ENCODE measurements around the gene KDM4C.

Gene KDM4C

DNA sequence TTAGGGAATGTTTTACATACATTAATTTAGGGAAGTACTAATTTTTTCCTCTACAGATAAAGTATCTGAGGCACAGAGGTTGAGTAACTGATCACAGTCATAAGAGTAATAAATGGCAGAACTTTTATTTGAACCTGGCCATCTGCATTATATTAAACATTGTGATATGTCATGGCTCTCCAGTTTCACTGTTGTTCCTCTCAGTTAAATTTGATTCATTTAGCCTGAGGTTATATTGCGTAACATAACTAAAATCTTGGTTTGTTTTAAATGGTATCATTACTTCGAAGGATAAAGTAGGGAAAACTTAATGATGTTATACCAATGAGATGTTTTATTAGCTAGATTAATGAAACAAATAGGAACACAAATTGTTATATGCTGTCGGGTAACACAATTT, 284.4 kb downstream of the KDM4C start:
- intact Hi-C loops (cut with DNase I) = loop anchor here (10.0 kb wide), 1 partner anchor 137 kb away; no protein-coding TSS in a partner anchor

DNA sequence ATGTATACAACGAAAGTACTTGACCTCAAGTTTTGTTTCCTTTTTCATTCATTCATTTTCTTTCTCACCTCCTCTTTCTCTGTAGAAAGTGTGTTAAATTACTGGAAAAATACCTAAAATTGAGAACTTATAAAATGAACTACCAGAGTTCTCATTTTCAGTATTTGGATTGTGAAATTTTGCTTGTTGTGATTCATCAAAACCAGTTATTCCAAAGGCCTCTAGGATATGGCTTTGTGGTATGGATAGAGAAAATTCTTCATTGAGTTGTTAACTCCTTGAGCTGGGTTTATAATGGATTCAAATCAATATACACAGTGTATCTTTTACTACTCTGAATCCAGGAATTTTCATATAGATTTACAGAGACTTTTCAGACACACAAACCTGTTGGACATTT, 287.6 kb downstream of the KDM4C start:
- intact Hi-C loops (cut with DNase I) = loop anchor here (10.0 kb wide), 1 partner anchor 141 kb away; no protein-coding TSS in a partner anchor
- DNase-seq = no peak

More for the DNA sequence above, 284.4 kb downstream of the KDM4C start:
- no peak for DNase-seq

DNA sequence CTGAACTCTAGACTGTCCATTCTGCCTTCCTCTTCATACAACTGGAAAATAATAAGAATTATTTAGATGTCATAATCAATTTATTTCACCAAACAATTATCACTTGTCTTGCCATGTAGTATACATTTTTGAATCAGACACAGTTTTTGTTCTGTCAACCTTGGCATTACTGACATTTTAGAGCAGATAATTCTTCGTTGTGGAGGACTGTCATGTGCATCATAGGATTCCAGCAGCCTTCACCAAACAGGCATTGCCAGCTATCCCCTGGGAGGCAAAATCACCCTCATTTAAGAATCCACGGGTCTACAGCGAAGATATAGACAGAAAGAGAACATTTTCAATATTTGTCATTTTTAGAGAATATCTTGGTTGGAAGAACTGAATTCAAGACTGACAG, 293.9 kb downstream of the KDM4C start:
- intact Hi-C loops (cut with DNase I) = no loop called here
- DNase-seq = no peak

DNA sequence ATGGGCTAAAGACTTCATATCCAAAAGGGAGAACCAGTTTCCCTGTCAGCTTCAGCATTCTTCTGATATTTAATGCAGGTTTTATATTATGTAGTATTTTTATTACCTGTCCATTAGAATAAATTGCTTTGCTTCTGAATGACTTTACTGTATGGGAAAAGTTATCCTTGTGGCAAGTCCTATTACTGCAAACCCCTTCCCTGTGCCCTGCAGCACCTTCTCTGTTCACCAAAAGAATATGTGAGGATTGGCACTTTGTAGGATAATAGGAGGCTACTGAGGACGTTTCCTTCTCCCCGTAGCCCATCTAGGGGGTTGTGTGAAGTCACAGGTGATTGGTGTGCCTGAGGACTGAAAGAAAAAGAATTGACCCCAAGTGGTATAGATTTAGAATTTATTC, 296.1 kb downstream of the KDM4C start:
- intact Hi-C loops (cut with DNase I) = no loop called here
- DNase-seq = no peak

DNA sequence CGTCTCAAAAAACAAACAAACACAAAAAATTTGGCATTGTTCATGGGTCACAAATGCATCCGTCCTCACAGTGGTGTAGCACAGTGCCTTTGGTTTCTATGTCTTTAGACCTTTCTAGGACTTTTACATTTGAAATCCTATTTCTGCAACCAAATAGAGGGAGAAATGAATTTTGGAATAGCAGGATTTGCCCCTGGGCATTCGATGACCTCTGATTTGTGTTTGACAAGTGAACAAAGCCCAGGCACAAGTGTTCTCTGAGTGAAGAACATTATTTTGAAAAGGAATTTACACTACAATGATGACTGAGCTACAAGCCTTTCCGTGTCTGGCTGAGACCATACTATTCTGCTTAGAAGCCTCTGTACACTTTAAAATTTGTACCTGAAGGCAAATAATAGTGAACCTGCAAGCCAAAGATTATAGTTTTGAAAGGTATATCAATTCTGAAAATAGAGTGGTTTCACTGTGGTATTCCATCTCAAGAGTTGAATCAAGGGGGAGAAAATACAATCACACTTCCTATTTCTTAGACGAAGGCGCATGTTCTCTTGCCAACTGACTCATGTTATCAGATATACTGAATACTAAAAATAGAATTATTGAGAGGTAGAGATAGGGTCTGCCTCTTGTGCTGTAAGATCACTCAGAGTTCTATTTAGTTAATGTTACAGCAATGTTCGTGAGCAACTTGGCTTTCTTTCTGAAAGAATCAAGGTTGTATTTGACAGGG, 297.6 kb downstream of the KDM4C start:
- intact Hi-C loops (cut with DNase I) = no loop called here
- no peak for DNase-seq

DNA sequence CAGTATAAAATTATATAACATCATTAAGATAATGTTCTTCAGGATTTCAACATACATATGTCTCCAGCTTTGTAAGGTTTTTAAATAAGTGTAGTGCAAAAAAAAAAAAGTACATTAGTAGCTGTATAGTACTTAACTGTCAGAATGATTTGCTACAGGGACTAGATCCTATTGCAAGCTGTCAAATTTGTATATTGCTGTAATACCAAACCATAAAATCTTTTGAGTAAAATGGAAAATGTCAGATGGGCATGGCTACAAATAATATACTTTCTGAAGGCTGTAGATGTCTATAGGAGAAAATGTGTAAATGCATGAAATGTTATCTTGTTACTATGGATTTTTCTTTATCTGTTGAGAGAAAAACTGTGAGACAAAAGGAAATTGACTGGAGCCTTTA, 298.5 kb downstream of the KDM4C start:
- intact Hi-C loops (cut with DNase I) = no loop called here

DNA sequence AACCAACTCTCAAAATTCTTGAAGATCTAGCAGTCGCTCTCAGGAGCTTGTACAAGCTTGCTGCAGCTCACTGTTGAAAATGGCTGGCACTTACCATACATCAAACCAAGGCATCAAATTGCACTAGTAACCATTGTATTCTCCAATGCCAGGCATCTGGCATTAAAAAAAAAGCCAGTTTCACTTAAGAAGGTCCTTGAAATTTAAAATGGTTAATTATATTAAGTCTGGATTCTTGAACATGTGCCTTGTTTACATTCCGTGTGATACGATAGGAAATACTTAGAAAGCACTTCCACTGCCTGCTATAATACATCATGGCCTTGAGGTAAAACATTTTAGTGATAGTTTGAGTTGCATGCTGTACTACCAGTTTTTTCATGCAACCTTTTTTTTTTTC, 300.7 kb downstream of the KDM4C start:
- DNase-seq = no peak
- intact Hi-C loops (cut with DNase I) = no loop called here

More for the DNA sequence above, 298.5 kb downstream of the KDM4C start:
- no peak for DNase-seq

DNA sequence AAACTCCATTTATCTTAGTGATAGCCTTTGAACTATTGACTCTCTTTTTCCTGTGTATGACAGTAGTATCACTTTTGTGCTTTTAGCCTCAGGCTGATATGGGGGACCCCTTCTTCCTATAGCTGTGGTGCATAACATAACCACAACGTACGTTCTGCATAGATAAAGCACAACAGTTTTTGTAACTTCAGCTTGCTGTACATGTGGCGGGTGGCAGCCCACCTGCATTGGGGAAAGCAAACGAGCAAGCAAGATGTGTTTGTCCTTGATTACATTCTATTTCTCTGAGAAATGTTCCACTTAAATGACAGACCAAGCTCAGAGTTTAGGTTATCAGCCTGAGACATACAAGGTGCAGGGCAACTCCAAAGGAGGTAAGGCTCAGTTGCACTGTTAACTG, 309.4 kb downstream of the KDM4C start:
- intact Hi-C loops (cut with DNase I) = no loop called here
- DNase-seq = no peak

DNA sequence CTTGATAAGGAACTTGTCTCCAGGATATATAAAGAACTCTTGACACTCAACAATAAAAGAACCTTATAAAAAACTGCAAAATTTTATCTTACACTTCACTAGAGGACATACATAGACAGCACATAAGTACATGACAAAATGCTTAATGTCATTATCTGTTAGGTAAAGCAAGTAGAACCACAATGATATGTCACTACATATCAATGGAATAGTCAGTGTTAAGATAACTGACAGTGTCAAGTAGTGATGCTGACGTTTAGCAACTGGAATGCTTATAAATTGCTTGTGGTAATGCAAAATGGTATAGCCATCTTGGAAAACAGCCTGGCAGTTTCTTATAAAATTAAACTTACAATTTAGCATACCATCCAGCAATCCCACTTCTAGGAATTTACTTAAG, 314.1 kb downstream of the KDM4C start:
- intact Hi-C loops (cut with DNase I) = no loop called here
- DNase-seq = no peak

DNA sequence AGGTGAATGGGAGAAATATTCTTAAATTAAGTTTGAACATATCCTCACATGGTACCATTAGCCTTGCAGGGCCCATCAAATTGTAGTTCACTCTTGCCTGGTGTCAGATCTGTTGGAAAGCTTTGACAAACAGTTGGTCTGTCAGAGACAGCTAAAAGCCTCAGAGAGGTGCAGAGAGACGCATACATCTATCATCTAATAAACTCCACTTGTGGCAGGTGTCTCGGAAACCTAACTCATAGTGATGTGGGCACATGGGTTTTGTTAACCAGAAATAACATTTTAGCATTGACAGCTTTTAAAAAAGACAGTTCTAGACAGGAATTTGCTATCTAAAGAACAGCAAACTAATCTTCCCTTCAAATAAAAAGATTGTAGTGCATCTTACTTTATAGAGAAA, 315.9 kb downstream of the KDM4C start:
- DNase-seq = peak in 1 of 42 donors; percentile 23
- intact Hi-C loops (cut with DNase I) = no loop called here

DNA sequence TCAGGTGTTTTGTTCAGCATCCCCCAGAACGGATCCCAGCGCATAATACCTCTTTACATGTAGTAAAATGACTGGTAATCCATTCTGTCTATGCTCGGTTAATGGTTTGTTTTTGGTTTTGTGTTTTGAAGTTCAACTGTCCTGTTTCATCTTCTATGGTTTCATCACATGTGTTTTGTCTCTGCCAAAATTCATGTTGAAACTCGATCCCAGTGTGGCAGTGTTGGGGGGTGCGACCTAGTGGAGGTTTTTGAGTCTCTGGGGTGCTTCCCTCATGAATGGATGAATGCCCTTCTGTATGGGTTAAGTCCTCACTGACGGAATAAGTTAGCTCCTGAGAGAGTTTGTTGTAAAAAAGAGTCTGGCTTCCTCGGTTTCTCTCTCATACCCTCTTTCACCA, 317.4 kb downstream of the KDM4C start:
- DNase-seq = no peak
- intact Hi-C loops (cut with DNase I) = no loop called here

DNA sequence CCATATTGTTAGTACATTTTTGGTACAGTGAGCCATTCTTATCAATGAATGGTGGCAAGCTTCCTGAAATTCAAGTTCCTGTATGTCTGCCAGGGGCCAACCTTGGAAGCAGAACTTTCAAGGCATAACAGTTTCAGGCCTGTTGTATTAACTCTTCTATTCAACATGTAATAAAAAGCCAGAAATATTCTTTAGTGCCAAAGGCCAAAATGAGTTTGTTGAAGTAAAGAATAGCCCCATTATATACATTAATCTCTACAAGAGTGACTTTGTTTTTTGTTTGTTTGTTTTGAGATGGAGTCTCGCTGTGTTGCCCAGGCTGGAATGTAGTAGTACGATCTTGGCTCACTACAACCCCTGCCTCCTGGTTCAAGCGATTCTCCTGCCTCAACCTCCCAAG, 321.3 kb downstream of the KDM4C start:
- no peak for DNase-seq
- intact Hi-C loops (cut with DNase I) = no loop called here

DNA sequence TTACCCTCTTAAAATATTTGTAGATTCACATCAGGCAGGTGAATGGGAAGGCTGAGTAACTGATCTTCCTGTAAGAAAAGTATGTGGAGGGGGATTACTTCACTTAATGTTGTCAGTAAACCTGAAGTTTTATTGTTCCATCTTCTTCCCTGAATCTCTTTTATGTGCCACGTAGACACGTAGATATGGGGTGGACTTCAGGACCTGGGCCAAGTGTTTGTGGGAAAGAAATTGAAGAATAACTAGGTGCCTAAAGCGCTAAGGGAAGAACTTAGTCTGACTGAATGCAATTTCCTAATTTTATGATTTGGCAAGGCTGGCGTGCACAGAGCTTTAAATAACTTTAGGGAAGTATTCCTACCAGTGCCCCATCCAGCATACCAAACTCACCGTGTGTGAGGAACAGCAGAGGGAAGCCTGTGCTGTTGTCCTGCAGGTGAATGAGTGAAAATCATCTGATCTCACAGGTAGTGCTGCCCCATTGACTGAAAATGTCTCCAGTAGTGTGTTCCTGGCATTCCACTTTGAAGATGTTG, 323.4 kb downstream of the KDM4C start:
- DNase-seq = no peak
- intact Hi-C loops (cut with DNase I) = no loop called here

DNA sequence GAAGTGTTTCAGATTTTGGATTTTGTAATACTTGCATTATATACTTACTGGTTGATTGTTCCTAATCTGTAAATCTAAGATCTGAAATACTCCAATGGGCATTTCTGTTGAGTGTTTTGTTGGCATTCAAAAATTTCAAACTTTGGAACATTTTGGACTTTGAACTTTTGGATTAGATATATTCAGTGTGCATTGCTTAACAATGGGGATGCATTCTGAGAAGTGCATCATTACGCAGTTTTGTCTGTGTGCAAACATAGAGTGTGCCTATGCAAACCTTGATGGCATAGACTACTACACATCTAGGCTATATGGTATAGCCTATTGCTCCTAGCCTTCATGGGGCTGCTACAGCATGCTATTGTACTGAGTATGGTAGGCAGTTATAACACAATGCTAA, 325.4 kb downstream of the KDM4C start:
- intact Hi-C loops (cut with DNase I) = no loop called here
- no peak for DNase-seq

DNA sequence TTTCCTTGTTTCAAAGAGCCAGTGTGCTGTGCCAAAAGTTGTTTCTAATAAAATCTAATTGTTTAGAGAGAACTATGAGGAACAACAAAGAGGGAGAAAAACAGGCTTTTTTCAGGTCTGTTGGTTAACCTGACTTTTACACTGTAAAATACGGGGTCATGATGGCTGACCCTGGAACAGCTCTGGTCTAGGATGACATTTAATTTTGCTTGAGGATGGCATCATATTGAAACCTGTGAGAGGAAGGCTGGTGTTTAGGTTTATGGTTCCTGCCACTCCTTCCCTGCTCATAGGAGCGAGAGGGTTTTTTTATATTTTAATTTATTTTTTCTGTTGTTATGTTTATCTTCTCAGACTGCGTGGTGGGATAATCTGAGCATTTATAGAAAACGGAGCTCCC, 327.6 kb downstream of the KDM4C start:
- intact Hi-C loops (cut with DNase I) = no loop called here
- DNase-seq = no peak

DNA sequence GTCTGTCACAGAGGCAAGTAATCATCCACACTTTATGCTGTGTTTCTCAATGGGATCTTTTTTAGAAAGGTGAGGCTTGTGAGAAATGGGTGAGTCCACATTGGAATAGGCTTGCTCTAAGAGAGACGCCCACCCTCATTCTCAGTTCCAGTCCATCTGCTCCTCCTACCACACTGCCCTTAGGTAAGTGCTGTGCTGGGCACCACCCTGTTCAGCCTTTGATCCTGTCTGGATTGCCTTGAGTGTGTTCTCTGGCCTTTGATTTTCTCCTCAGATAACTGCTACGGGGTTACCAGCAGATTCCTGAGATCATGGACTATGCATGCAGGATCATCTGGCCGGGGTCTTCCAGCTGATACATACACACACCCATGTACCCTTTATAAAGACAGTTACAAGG, 328.6 kb downstream of the KDM4C start:
- no peak for DNase-seq
- intact Hi-C loops (cut with DNase I) = no loop called here

DNA sequence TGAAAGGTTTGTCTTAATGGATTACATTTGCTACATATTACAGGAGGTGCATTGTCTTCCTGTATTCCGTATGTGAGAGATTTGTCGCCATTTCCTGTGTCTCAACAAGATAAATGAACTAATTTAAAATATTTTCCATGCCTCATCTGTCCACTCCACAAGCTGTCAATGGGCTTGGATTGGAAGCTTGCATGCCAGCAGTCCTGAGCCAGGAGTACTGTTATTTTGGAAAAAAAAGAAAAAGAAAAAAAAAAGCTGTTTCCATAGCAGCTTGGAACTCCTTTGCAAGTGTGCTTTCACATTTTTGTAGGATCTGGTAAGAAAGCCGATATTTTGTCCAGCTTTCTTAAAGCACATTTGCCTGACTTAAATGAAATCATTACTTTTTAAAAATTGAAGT, 330.8 kb downstream of the KDM4C start:
- DNase-seq = no peak
- intact Hi-C loops (cut with DNase I) = no loop called here

DNA sequence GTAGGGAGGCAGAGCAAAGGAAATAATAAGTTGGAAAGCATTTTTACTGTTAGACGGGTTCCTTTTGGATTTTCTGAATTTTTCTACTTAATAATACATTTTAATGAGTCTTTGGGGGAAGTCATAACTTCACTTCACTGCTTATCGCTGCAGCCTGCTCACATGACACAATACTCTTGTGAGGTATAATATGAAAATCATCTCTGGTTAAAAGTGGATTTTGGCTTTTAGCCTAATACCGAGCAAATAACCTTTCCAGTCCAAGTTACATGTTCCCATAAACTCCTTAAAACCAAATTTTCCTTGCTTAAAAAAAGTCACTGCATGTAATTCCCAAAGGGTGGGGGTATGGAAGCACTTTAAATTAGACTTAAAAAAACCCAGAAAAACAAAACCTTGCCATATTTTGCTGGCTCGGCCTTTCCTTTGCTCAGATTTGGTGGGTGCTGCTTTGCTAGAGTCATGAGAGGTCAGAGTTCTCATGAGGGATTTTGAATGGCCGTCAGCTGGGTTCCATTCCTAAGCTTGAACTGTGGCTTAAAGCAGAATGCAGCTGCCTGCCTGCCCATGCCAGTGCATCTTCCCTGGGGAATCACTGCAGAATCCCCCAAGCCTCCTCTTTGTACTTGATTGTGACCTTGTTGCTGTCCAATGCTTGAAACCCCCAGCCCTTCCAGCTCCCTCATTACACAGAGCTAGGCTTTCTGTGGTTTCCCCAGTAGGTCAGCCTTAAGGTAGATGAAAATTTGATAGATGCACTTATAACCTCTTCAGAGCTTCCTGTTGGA, 331.8 kb downstream of the KDM4C start:
- intact Hi-C loops (cut with DNase I) = no loop called here
- DNase-seq = no peak

DNA sequence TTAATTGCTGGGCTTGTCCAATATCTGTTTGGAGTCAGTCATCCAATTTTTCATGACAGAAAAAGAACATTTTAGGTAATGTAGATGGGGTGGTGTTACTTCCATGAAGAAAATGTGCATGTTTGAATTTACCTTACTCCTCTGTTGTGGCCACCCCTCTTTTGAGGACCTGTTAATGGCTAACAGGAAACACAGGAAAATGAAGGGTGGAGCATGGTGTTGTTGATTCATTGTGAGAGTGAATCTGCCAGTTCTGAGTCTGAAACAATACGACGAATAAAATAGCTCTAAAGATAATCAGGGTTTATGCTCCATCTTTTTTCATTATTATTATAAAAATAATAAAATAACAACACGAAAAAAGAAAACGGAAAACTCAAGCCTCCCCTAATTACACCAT, 335.3 kb downstream of the KDM4C start:
- intact Hi-C loops (cut with DNase I) = no loop called here

DNA sequence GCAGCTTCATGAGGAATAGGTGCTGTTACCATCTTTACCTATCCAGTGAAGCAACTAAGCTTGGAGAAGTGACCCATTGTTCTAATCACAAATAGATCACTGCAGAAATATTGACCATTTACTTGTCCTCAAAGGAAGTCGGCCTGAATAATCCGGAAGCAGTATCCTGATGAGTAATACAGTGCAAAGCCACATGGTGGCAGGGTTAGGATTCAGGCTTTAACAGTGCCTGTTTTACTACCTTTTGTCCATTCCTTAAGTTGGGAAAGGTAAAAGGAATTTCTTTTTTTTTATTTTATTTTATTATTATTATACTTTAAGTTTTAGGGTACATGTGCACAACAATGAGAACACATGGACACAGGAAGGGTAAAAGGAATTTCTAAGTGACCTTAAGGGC, 336.3 kb downstream of the KDM4C start:
- peak in 13 of 42 donors; percentile 11 to 52 (median 25) for DNase-seq
- intact Hi-C loops (cut with DNase I) = no loop called here

More for the DNA sequence above, 335.3 kb downstream of the KDM4C start:
- no peak for DNase-seq
